Neural progenitor cell (in vitro differentiated cells): ENCODE results near the gene UNCX.

Experiments used
- EZH2 ChIP-seq: fragments of 200-600 bp; sonication (generic); IDR thresholded peaks from 2 replicates; pipeline ENCODE4 v1.6.1; 2017; ENCODE audit warnings: antibody characterized with exemption, mild to moderate bottlenecking, moderate library complexity
- EZH2phosphoT487 ChIP-seq: fragments of 200-600 bp; sonication (generic); IDR thresholded peaks from 2 replicates; pipeline ENCODE4 v1.6.1; 2017; ENCODE audit warnings: antibody characterized with exemption
- TF ChIP-seq, protein P1 (sequence below): fragments of 200-600 bp; sonication (generic); IDR thresholded peaks from 2 replicates; pipeline ENCODE4 v1.5.1; 2017; ENCODE audit warnings: antibody characterized with exemption, mild to moderate bottlenecking

DNA sequence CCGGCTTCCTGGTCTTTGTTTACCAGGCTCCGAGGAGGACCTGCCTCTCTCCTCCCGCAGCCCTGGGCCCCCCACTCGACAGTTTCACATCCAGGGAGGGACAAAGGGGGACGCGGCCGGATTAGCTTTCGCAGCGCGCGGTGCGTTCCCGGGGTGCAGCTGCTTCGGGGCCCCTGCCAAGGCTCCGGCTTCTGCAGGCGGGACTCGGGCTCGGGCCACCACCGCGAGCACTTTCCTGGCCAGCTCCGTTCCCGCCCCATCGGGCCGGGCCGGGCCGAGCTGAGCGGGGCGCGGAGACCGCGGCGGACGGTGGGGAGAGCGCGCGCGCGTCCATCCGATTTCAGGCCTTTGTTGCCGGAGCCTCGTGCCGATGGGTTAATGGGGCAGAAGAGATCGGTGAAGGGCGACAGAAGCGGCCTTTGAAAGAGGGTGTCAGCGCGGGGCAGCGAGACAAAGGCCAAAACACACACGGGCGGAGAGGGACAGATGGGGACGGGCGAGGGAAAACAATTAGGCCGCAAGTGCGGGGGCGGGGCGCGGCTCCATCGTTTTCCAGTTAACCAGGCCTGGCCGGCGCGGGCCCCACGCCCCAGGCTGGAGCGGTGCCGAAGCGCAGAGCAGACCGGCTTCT is 8.5 kb upstream of the UNCX start:
- TF ChIP-seq, protein P1, sequence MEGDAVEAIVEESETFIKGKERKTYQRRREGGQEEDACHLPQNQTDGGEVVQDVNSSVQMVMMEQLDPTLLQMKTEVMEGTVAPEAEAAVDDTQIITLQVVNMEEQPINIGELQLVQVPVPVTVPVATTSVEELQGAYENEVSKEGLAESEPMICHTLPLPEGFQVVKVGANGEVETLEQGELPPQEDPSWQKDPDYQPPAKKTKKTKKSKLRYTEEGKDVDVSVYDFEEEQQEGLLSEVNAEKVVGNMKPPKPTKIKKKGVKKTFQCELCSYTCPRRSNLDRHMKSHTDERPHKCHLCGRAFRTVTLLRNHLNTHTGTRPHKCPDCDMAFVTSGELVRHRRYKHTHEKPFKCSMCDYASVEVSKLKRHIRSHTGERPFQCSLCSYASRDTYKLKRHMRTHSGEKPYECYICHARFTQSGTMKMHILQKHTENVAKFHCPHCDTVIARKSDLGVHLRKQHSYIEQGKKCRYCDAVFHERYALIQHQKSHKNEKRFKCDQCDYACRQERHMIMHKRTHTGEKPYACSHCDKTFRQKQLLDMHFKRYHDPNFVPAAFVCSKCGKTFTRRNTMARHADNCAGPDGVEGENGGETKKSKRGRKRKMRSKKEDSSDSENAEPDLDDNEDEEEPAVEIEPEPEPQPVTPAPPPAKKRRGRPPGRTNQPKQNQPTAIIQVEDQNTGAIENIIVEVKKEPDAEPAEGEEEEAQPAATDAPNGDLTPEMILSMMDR: no peak
- TF ChIP-seq EZH2phosphoT487 (peak; percentile 85), EZH2 (peak; percentile 93)
